ENCODE results near the gene OPN1SW.

DNA sequence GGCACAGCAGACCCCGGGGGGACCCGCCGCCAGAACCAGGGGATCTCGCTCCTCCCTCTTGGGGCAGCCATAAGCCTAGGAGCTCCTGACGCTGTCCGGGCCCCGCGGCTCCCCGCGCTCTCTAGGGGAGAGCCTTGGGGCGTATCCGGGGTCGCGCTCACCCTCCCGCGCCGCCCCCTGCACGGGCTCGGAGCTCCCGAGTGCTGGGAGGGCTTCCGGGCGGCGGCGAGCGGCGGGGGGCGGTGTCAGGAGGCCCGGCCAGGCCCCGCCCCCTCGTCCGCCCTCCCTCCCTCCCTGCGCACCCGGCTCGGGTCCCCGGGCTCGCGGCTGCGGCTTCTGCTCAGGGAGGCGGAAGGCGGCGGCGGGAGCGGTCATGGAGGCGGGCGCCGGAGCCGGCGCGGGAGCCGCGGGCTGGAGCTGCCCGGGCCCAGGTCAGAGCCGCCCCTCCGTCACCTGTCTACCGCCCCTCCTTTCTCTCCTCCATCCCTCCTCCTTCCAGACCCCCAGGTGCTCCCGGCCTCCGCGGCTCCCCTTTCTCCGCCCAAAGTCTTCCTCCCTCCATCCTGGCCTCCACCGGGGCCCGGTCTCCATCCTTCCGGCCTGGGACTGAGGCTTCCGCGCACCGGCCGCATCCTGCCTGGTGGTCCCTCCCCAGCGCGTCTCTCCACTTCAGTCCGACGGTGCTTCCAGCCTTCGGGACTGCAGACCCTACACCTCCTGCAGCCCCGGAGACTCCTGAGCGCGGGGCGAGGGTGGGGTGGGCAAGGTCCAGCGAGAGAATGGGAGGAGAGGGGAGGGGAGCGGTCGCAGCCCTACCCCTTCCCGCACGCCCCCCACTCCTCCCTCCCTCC, 15.8 kb upstream of the OPN1SW start, which contains the start of gene CCDC136:
- no peak for TF ChIP-seq POLR2A (IDR thresholded peaks at IDR 0.05)
- TF ChIP-seq, protein P1, sequence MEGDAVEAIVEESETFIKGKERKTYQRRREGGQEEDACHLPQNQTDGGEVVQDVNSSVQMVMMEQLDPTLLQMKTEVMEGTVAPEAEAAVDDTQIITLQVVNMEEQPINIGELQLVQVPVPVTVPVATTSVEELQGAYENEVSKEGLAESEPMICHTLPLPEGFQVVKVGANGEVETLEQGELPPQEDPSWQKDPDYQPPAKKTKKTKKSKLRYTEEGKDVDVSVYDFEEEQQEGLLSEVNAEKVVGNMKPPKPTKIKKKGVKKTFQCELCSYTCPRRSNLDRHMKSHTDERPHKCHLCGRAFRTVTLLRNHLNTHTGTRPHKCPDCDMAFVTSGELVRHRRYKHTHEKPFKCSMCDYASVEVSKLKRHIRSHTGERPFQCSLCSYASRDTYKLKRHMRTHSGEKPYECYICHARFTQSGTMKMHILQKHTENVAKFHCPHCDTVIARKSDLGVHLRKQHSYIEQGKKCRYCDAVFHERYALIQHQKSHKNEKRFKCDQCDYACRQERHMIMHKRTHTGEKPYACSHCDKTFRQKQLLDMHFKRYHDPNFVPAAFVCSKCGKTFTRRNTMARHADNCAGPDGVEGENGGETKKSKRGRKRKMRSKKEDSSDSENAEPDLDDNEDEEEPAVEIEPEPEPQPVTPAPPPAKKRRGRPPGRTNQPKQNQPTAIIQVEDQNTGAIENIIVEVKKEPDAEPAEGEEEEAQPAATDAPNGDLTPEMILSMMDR (IDR thresholded peaks at IDR 0.05): no peak
